Fibroblast of skin of back (primary cell): ENCODE results near the gene ANO2.

ENCODE experiments used
- DNase-seq: peaks from one replicate; pipeline ENCODE4 v3.0.0-alpha.2; 2013

The ANO2 gene

DNA sequence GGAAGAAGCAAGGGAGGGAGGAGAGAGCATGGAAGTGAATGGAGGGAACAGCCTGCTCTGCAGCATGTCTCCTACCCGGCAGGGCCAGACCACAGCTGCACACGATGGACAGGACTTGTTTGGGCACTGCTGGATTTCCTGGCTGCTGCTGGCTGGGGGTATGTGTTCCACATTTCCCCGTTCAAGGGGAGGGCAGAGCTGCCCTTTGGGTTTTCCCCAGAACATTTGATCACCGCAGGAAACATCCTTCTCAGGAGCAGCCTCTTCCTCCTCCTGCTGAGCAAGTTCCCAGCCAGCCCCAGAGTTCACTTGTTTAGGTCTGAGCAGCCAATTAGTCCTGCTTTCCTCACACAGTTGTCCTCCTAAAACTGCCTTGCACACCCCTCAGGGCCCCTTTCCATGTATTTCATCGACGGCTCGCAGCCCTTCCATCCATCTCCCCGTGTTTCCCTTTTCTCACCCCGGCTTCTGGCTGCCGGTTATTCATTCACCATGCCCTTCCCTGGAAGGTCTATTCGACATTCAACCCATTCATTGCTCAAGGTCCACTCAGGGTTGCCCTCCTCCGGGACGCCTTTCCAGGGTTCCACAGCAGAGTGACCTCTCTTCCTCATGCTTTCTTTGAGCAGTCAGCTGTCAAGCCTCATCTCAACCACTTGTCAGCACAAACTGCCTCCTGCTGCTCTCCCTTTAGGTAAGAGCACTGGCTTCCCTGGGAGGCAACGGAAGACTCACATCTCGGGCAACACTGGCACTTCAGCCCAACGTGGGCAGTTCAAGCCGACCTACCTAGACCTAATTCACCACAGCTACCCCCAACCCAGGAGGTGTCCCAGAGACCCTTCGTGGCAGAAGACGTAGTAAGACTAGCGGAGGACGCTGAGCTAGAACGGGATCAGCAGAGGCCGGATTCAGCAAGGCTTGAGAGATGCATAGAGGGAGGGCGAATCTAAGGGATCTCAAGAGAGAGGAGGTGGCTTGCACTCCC, 20.1 kb upstream of the ANO2 start:
- no peak for DNase-seq

- no peak for DNase-seq
Measured at GRCh38 chr12:5963515-5963914, 18.5 kb upstream of the ANO2 start.

- DNase-seq: no peak
Measured at GRCh38 chr12:5960783-5961182, 15.7 kb upstream of the ANO2 start.

- no peak for DNase-seq
Measured at GRCh38 chr12:5956987-5957386, 11.9 kb upstream of the ANO2 start.

DNA sequence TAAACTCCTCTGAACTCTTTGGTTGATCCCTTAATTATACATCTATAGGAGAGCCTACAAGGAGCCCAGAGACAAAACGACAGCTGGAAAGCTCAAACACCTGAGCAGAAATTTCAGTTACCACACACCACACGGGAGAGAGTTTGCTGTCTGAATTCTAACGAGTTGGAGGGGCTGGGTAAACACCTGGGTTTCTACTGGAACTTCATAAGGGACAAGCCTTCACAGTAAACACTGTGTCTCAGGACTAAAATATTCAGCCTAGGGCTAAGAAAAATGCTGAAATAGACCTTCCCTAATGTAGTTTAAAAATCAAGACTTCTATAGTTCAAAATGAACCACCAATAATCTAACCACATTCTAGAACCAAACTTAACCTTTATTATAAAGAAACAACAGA, 9.6 kb upstream of the ANO2 start:
- DNase-seq: no peak

GRCh38 chr12:5953835-5954586, 9.0 kb upstream of the ANO2 start:
- no peak for DNase-seq

- DNase-seq: no peak
Measured at GRCh38 chr12:5952031-5952430, 7.0 kb upstream of the ANO2 start.

GRCh38 chr12:5948696-5949095, 3.6 kb upstream of the ANO2 start:
- DNase-seq: no peak

DNA sequence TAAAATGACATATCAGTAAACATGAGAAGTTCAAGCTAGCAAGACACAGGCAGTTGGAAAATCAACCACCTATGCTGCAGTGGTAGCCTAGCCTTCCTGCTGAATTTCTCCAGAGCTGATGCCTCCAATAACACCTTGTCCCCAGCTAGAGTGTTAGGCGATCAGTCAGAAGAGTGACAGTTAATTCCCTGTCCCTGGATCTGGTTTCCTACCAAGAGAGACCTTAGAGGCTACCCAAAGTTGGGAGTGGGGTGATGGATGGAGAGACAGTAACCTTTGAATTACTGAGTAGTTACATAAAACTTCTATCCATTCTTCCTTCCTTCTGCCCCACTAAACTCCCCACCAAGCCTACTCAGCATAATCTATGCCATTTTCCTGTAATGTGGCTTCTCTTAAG, 1.9 kb upstream of the ANO2 start:
- no peak for DNase-seq

DNA sequence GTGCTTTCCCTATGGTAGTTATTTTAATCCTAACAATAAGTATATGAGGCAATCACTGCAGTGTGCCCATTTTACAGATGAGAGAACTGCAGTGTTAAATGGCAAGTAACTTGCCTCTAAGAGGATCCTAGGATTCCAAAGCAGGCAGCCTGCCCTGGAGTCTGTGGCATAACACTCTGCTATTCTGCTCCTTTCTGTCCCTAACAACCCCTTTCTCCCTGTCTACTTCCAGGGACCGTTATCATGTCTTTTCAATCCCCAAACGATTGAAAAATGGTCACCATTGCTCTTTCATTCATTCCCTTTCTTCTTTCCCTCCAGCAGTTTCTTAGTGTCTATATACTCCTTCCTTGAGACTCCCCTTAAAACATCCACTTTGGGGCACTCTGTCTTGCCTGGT, 1.3 kb upstream of the ANO2 start:
- DNase-seq: no peak

DNA sequence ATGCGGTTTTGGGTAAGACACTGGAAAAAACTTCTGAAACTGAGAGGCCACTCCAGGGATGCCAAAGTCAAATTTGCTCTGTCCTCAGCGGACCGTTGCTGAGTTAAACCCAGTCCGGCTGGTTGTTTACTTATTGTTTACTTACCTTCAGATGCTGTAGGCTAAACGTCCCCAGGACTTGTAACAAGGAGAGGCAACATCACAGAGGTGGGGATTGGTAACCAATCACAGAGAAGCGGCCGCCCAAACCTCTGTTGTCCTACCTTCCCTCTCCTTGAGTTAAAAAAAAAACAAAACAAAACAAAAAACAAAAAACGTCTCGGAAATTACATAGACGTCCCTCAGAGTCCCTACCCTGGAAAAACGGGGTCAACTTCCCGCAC, 380 bp downstream of the ANO2 start:
- peak; percentile 5 for DNase-seq

DNA sequence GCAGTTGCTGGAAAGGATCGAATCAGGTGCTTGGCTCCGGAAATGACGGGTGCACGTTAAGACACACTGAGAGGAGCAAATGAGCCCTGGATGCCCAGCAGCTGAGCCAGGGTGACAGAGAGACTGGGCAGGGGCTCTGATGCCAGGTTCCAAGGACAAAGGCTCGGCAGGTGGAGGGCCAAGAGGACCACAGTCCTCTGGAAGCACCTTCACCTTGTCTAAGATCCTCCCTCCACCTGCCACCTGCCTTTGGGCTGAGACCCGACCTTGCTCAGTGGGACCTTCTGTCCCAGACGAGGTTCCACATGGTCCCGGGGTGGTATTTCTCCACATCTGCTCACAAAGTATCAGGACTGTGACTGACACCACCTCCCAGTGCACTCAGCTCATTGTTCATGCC, 1.0 kb downstream of the ANO2 start:
- DNase-seq: no peak

DNA sequence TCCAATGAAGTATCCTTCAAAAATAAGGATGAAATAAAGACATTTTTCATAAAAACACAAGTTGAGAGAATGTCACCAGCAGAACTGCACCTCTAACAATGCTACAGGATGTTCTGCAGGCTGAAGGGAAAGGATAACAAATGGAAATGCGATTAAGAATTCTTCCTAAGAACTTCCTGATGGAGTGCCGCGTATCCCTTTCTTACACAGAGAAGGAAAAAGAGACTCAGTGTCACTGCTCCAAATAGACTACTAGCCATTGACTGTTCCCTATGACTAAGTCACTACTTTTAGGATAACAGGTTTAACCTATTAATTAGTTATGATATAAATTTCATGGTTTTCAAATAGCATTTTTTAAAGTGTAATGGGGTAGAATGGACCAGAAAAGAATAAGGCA, 3.2 kb downstream of the ANO2 start:
- DNase-seq: no peak

GRCh38 chr12:5927732-5928516, 17.1 kb downstream of the ANO2 start:
- DNase-seq: no peak

DNA sequence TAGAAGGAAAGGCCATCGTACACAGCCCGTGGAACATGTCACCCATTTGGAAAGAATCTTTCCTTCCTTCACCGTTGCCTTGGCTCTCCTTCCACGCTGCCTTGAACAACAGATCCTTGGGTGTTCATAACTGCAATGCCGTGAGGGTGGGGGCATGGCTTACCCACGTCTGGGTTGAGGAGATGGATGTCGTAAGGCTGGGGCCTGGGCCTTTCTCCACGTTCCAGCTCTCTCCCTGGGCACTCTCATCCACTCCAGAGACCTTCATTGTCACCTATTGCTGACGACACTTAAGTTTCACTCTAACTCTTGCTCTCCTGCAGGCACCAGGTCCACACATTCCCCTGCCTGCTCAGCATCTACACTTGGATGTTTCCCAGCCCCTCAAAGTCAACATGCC, 19.4 kb downstream of the ANO2 start:
- no peak for DNase-seq

GRCh38 chr12:5924342-5924741, 20.7 kb downstream of the ANO2 start:
- DNase-seq: no peak

DNA sequence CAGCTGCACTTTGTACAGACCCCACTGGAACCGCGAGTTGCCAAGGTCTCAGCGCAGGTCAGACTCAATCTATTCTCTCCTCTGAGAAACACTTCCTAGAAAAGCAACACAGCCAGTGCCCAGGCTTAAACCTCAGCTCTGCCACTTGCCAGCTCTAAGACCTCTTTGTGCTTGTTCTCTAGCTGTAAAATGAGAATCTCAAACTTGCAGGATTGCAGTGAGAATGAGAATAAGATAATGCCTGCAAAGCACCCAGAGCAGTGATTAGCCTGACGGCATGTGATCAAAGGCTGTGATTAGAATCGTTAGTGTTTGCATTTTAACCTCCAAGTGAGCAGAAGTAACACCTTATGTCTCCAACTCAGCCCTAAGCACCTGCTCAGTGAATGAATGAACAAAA, 21.3 kb downstream of the ANO2 start:
- no peak for DNase-seq

DNA sequence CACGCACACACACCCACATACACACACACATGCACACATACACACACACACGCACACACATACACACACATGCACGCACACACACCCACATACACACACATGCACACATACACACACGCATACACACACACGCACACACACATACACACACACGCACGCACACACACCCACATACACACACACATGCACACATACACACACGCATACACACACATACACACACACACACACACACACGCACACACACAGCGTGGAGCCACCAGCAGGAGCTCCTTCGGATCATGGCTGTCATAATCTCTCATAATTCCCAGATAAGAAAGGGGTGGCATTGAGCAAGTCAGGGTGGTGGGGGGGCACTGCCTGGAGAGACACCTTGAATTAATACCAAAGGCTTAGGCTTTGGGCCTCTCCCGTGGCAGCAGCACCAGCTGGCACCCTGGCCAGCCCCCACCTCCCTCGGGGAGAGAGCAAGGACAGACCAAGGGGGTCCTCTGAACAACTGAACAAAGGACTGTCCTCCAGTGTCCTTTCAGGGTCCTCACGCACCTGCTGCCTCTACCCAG, 21.9 kb downstream of the ANO2 start:
- no peak for DNase-seq

DNA sequence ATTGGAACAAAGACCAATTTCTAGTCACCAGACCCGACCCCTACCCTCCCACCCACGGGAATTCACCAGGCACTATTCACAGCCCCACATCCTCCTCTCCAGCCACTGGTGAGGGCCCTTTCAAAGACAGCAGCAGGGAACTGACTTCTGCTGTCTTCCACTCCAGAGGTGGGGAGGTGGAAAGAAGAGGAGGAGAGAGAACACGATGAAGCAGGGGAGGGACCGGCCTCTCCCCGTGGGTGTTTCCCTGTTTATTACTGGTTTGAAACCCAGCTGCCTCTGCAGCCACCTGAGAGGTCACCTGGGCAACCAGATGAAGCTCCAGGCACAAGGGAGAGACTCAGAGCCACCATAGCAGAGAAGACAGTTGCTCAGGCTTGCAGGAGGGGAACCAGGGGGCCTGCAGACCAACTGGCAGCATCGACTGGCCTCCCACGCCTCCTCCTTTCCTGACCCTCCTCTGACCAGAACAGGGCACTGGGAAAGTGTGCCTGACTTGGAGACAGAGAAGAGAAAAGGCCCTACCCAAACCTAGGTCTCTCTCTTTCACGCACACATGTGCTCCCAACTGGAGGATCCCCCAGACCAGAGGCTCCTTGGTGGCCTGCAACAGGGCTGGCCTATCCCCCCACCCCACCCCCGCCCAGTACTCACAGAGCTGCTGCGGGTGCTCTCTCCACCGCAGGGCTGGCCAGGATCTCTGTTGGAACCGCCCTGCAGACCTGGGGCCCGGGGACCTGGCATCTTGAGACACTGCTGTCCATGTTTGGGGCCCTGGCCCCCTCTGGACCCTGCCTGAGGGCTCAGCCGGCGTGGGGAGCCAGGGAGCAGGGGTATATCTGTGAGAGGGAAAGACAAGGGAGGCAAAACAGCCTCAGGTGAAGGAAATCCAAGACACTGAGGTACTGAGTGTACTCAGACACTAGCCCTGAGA, 22.8 kb downstream of the ANO2 start:
- DNase-seq: no peak

- DNase-seq: no peak
Measured at GRCh38 chr12:5921027-5921909, 23.8 kb downstream of the ANO2 start.
